Stimulated activated effector memory CD8-positive, alpha-beta T cell treated with anti-CD3 and anti-CD28 coated beads, Interleukin-12 subunit alpha, Interleukin-12 subunit beta, amount 100 ng/mL, for 72 hours (primary cell): Measurements from ENCODE around the gene CACNA1S.

Experiments used
- ATAC-seq: fragments of 150-1000 bp; cut with Tn5 transposase; 2 replicates; pipeline ENCODE4 v1.10.0; 2021
- DNase-seq, 2 donors: peaks; one replicate each; pipeline ENCODE4 v3.0.0; 2021 to 2022; ENCODE audit warnings: low spot score in 2 of 2
- H3K27ac Mint-ChIP-seq: one replicate; pipeline ENCODE4 v1.8.0; 2022; ENCODE audit warnings: mild to moderate bottlenecking, mixed read lengths
- H3K36me3 Mint-ChIP-seq: one replicate; pipeline ENCODE4 v1.8.0; 2022; ENCODE audit warnings: mild to moderate bottlenecking, mixed read lengths
- H3K4me1 Mint-ChIP-seq: one replicate; pipeline ENCODE4 v1.8.0; 2022; ENCODE audit warnings: mixed read lengths
- H3K4me3 Mint-ChIP-seq: one replicate; pipeline ENCODE4 v1.8.0; 2022; ENCODE audit warnings: mild to moderate bottlenecking, mixed read lengths
- H3K9me3 Mint-ChIP-seq: one replicate; pipeline ENCODE4 v1.8.0; 2022; ENCODE audit warnings: mixed read lengths

CACNA1S gene

GRCh38 chr1:201054091-201054543 is 58.1 kb downstream of the CACNA1S start:
- H3K4me3 Mint-ChIP-seq: no peak overlapping the region
- DNase-seq: no peak
- no peaks in the 10 kb centered on the region for H3K9me3 Mint-ChIP-seq
- ATAC-seq: no peak
- peaks cover 34% of the 10 kb centered on the region for H3K4me1 Mint-ChIP-seq
- no peaks in the 10 kb centered on the region for H3K36me3 Mint-ChIP-seq
- no peak overlapping the region for H3K27ac Mint-ChIP-seq

- H3K27ac Mint-ChIP-seq: no peak overlapping the region
- DNase-seq (no peak), ATAC-seq (no peak)
- H3K9me3 Mint-ChIP-seq: no peaks in the 10 kb centered on the region
- peaks cover 34% of the 10 kb centered on the region for H3K4me1 Mint-ChIP-seq
- no peak overlapping the region for H3K4me3 Mint-ChIP-seq
- H3K36me3 Mint-ChIP-seq: no peaks in the 10 kb centered on the region
Measured at GRCh38 chr1:201053155-201053860, 58.9 kb downstream of the CACNA1S start.

GRCh38 chr1:201051399-201051798 is 60.8 kb downstream of the CACNA1S start:
- no peak overlapping the region for H3K27ac Mint-ChIP-seq
- H3K36me3 Mint-ChIP-seq: no peaks in the 10 kb centered on the region
- DNase-seq: no peak
- H3K4me3 Mint-ChIP-seq: no peak overlapping the region
- no peaks in the 10 kb centered on the region for H3K9me3 Mint-ChIP-seq
- peaks cover 15% of the 10 kb centered on the region for H3K4me1 Mint-ChIP-seq
- ATAC-seq: peak; percentile 80

GRCh38 chr1:201050515-201051277 is 61.5 kb downstream of the CACNA1S start:
- H3K4me1 Mint-ChIP-seq: peaks cover 15% of the 10 kb centered on the region
- H3K4me3 Mint-ChIP-seq: no peak overlapping the region
- H3K27ac Mint-ChIP-seq: no peak overlapping the region
- H3K9me3 Mint-ChIP-seq: no peaks in the 10 kb centered on the region
- H3K36me3 Mint-ChIP-seq: no peaks in the 10 kb centered on the region
- ATAC-seq (no peak), DNase-seq (no peak)

- peaks cover 15% of the 10 kb centered on the region for H3K4me1 Mint-ChIP-seq
- H3K9me3 Mint-ChIP-seq: no peaks in the 10 kb centered on the region
- no peaks in the 10 kb centered on the region for H3K36me3 Mint-ChIP-seq
- DNase-seq (no peak), ATAC-seq (no peak)
- no peak overlapping the region for H3K27ac Mint-ChIP-seq
- no peak overlapping the region for H3K4me3 Mint-ChIP-seq
Measured at GRCh38 chr1:201049248-201049831, 62.9 kb downstream of the CACNA1S start.

- Mint-ChIP-seq H3K27ac (no peak overlapping the region), H3K4me1 (peaks cover 15% of the 10 kb centered on the region), H3K9me3 (no peaks in the 10 kb centered on the region), H3K4me3 (no peak overlapping the region), H3K36me3 (no peaks in the 10 kb centered on the region)
- ATAC-seq: no peak
- no peak for DNase-seq
Measured at GRCh38 chr1:201048521-201048920, 63.7 kb downstream of the CACNA1S start.

GRCh38 chr1:201044119-201044518 is 68.1 kb downstream of the CACNA1S start:
- Mint-ChIP-seq H3K27ac (no peak overlapping the region), H3K9me3 (no peaks in the 10 kb centered on the region), H3K36me3 (no peaks in the 10 kb centered on the region), H3K4me3 (no peak overlapping the region), H3K4me1 (no peaks in the 10 kb centered on the region)
- no peak for DNase-seq
- ATAC-seq: no peak

- Mint-ChIP-seq H3K27ac (no peak overlapping the region), H3K4me3 (no peak overlapping the region), H3K9me3 (no peaks in the 10 kb centered on the region), H3K4me1 (no peaks in the 10 kb centered on the region), H3K36me3 (no peaks in the 10 kb centered on the region)
- DNase-seq (peak; percentile 47 to 79), ATAC-seq (peak; percentile 87)
Measured at GRCh38 chr1:201042779-201043461, 69.3 kb downstream of the CACNA1S start.

- Mint-ChIP-seq H3K27ac (peak overlapping the region; percentile 7), H3K9me3 (no peaks in the 10 kb centered on the region), H3K4me3 (no peak overlapping the region), H3K4me1 (no peaks in the 10 kb centered on the region), H3K36me3 (no peaks in the 10 kb centered on the region)
- DNase-seq: no peak
- no peak for ATAC-seq
Measured at GRCh38 chr1:201041011-201041410, 71.2 kb downstream of the CACNA1S start.

GRCh38 chr1:201039876-201040275 is 72.3 kb downstream of the CACNA1S start:
- Mint-ChIP-seq H3K4me1 (no peaks in the 10 kb centered on the region), H3K4me3 (no peak overlapping the region), H3K27ac (no peak overlapping the region), H3K9me3 (no peaks in the 10 kb centered on the region), H3K36me3 (no peaks in the 10 kb centered on the region)
- ATAC-seq: no peak
- DNase-seq: no peak

GRCh38 chr1:201039418-201039817 is 72.8 kb downstream of the CACNA1S start:
- Mint-ChIP-seq H3K9me3 (no peaks in the 10 kb centered on the region), H3K4me1 (no peaks in the 10 kb centered on the region), H3K4me3 (no peak overlapping the region), H3K36me3 (no peaks in the 10 kb centered on the region), H3K27ac (no peak overlapping the region)
- DNase-seq (no peak), ATAC-seq (no peak)

GRCh38 chr1:201038186-201038876 is 73.9 kb downstream of the CACNA1S start:
- ATAC-seq (no peak), DNase-seq (no peak)
- Mint-ChIP-seq H3K36me3 (no peaks in the 10 kb centered on the region), H3K4me1 (no peaks in the 10 kb centered on the region), H3K9me3 (no peaks in the 10 kb centered on the region), H3K27ac (no peak overlapping the region), H3K4me3 (no peak overlapping the region)

GRCh38 chr1:201036188-201036842 is 75.9 kb downstream of the CACNA1S start:
- no peak overlapping the region for H3K4me3 Mint-ChIP-seq
- no peaks in the 10 kb centered on the region for H3K4me1 Mint-ChIP-seq
- H3K9me3 Mint-ChIP-seq: no peaks in the 10 kb centered on the region
- H3K36me3 Mint-ChIP-seq: no peaks in the 10 kb centered on the region
- ATAC-seq: no peak
- H3K27ac Mint-ChIP-seq: no peak overlapping the region
- no peak for DNase-seq

- DNase-seq: no peak
- H3K27ac Mint-ChIP-seq: no peak overlapping the region
Measured at GRCh38 chr1:201034671-201035070, 77.6 kb downstream of the CACNA1S start.

More at GRCh38 chr1:201034671-201035070, 77.6 kb downstream of the CACNA1S start:
- no peak overlapping the region for H3K4me3 Mint-ChIP-seq
- H3K36me3 Mint-ChIP-seq: no peaks in the 10 kb centered on the region
- ATAC-seq: no peak
- H3K4me1 Mint-ChIP-seq: no peaks in the 10 kb centered on the region
- H3K9me3 Mint-ChIP-seq: no peaks in the 10 kb centered on the region
